ENCODE measurements around the gene CST9. TPM values are rescaled to one million over a fixed set of nuclear protein-coding genes. Genes with fewer than 3 reads are reported as not detected.

The CST9 gene, protein sequence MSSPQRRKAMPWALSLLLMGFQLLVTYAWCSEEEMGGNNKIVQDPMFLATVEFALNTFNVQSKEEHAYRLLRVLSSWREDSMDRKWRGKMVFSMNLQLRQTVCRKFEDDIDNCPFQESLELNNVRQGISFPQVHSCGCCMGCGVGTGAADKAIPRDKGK
- total RNA-seq (not detected), polyA plus RNA-seq (not detected)
- long read RNA-seq, donor 1 = 0 reads
- long read RNA-seq, donor 2 = 0 reads
- long read RNA-seq, donor 3 = 0 reads

DNA sequence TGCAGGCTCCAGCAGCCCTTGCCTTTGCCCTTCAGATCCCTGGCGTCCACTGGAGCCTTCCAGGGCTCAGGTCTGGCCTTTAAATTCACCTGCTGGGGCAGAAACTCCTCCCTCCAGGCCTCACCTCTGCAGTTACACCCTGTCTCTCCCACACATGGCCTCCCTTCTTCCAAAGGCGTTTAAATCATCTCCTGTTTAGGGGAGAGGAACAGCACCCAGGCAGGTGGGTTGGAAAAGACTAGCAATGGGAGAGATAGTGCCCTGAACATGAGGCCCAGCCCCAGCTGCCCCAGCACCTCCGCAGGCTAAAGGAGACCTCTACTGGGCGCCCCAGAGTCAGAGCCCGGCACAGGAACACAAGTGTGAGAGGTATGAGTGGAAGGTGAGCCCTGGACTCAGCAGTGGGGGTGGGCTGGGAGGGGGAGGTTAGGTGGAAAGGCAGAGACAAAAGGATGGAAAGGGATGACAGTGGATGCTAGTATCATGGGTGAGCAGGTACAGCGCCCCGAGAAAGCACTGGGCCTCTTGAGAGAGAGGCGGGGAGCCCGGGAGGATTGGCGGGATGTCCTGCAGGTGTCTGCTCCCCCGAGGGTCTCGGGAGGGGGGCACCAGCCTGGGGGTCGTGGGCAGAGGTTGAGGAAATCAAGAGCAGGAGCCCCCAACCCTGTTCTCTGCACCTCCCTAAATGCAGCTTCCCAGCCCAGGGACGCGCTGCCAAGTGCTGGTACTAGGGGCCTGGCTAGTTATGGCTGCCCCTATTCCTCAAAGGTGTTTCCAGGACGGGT, at the start of gene CST9:
TSS of gene CST9 (minus strand) at position 51 of the 785 bp plus-strand sequence. CDS start 53 bp downstream, outside the sequence.
- WGBS, 3 donors = 52 to 58% (median 54%) methylated on average over 15 to 16 of the region's 16 CpGs
- intact Hi-C loops (cut with DNase I) = loop anchor here in 2 of 4 donors (10.0 kb wide), 3 partner anchors 161 to 379 kb away; partner anchors contain the start of gene GGTLC1 (in 1 of the 2)
- H3K4me3 ChIP-seq = no peak within 1 kb of the TSS
- no peaks in the 10 kb centered on the region for H3K4me1 ChIP-seq (ENCODE audit: insufficient read depth)
- no peak for DNase-seq
- H3K36me3 ChIP-seq = no peaks in the 10 kb centered on the region
- no peak within 1 kb of the TSS for H3K27ac ChIP-seq
- no peaks in the 10 kb centered on the region for H3K27me3 ChIP-seq
- H3K9me3 ChIP-seq = no peaks in the 10 kb centered on the region
- TF ChIP-seq, protein P1, sequence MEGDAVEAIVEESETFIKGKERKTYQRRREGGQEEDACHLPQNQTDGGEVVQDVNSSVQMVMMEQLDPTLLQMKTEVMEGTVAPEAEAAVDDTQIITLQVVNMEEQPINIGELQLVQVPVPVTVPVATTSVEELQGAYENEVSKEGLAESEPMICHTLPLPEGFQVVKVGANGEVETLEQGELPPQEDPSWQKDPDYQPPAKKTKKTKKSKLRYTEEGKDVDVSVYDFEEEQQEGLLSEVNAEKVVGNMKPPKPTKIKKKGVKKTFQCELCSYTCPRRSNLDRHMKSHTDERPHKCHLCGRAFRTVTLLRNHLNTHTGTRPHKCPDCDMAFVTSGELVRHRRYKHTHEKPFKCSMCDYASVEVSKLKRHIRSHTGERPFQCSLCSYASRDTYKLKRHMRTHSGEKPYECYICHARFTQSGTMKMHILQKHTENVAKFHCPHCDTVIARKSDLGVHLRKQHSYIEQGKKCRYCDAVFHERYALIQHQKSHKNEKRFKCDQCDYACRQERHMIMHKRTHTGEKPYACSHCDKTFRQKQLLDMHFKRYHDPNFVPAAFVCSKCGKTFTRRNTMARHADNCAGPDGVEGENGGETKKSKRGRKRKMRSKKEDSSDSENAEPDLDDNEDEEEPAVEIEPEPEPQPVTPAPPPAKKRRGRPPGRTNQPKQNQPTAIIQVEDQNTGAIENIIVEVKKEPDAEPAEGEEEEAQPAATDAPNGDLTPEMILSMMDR (IDR thresholded peaks at IDR 0.05) = no peak
- TF ChIP-seq EP300 (IDR thresholded peaks at IDR 0.05) = no peak

DNA sequence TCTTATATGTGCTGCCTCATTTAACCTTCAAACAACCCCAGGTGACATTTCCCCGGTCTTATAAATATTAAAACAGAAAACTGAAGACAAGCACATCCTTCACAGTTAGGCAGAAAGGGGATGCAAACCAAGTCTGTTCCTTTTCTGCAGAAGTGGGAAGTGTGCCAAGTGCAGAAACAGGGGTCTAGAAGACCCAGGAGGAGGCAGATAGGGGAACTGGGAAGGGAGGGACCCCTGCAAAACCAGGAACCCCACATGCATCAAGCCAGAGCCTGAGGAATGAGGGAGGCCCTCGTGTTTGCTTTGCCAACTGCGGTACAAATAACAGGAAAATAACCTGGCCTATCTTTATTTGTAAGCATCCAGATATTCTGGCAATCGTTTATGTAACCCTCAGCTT, 49.0 kb upstream of the CST9 start:
- Histone ChIP-seq H3K36me3 (no peaks in the 10 kb centered on the region), H3K27me3 (no peaks in the 10 kb centered on the region), H3K9me3 (no peaks in the 10 kb centered on the region), H3K4me3 (no peak overlapping the region), H3K27ac (no peak overlapping the region), H3K4me1 (ENCODE audit: insufficient read depth) (peaks cover 8% of the 10 kb centered on the region)
- 68 to 74% (median 74%) methylated on average over 4 of the region's 4 CpGs for WGBS, 3 donors
- DNase-seq = no peak
- intact Hi-C loops (cut with DNase I) = no loop called here
- TF ChIP-seq EP300 (IDR thresholded peaks at IDR 0.05) = no peak

DNA sequence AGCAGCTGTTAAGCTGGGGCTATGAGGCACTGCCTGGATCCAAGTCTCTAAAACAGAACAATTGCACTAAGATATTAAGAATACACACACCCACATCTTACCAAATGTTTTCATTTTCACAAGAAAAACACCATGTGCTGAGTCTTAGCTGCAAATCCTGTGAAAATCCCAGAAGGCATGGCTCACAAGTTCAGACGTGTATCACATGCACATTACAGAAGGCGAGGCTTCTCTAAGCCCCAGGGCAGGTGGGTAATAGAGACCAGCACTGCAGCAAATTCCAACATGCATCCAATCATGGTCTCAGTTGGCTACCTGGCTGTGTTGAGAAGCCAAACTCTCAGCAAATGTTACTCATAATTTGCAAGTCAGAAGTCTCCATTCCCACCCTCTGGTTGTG, 48.3 kb upstream of the CST9 start:
- peaks cover 8% of the 10 kb centered on the region for H3K4me1 ChIP-seq (ENCODE audit: insufficient read depth)
- WGBS, 3 donors = 34 to 58% (median 40%) methylated on average over 2 of the region's 2 CpGs
- no peak overlapping the region for H3K27ac ChIP-seq
- no peak for DNase-seq
- intact Hi-C loops (cut with DNase I) = no loop called here
- TF ChIP-seq, protein P1 (IDR thresholded peaks at IDR 0.05) = no peak
- no peak for TF ChIP-seq EP300 (IDR thresholded peaks at IDR 0.05)
- TF ChIP-seq POLR2A (IDR thresholded peaks at IDR 0.05) = no peak
- no peaks in the 10 kb centered on the region for H3K36me3 ChIP-seq
- H3K27me3 ChIP-seq = no peaks in the 10 kb centered on the region
- H3K9me3 ChIP-seq = no peaks in the 10 kb centered on the region
- no peak overlapping the region for H3K4me3 ChIP-seq

DNA sequence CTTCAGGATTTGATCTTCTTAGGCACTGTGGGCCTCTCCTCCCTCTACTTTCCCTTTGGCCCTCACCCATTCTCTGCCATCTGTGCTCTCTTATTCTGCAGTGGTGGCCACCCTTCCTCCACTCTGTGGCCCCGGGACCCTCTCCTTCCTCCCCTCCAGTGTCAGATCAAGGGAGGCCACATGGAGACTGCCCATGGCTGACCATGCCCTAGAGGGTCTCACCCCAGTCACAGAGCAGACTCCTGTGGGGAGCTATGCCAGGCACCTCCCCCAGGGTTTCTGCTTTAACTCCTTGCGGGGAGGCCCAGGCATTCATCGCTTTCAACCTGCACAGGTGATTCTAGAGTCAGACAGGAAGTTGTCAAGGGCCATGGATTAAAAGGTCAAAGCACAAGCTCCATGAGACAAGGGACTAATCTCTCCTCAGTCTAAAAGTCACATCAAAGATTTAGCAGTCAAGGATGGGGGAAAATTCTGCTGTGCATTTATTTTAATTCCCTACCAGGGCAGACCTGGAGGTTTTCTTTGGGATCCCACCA, 47.8 kb upstream of the CST9 start:
- Histone ChIP-seq H3K36me3 (no peaks in the 10 kb centered on the region), H3K27me3 (no peaks in the 10 kb centered on the region), H3K27ac (no peak overlapping the region), H3K4me3 (no peak overlapping the region), H3K4me1 (ENCODE audit: insufficient read depth) (peaks cover 8% of the 10 kb centered on the region), H3K9me3 (no peaks in the 10 kb centered on the region)
- DNase-seq = no peak
- no peak for TF ChIP-seq POLR2A (IDR thresholded peaks at IDR 0.05)
- TF ChIP-seq, protein P1 (IDR thresholded peaks at IDR 0.05) = no peak
- no peak for TF ChIP-seq EP300 (IDR thresholded peaks at IDR 0.05)
- intact Hi-C loops (cut with DNase I) = no loop called here
- 86 to 91% (median 91%) methylated on average over 3 of the region's 3 CpGs for WGBS, 3 donors

Data from ovary (tissue), 10 donors.